ENCODE results near the gene ADAMTS18. TPM values are rescaled to one million over a fixed set of nuclear protein-coding genes. Genes with fewer than 3 reads are reported as not detected.

The ADAMTS18 gene
- total and polyA plus RNA-seq, 2 of the 8 experiments (the other 6 are each of a cell fraction or from before 2014, with no cell fraction given) = 0.05 to 0.19 TPM

DNA sequence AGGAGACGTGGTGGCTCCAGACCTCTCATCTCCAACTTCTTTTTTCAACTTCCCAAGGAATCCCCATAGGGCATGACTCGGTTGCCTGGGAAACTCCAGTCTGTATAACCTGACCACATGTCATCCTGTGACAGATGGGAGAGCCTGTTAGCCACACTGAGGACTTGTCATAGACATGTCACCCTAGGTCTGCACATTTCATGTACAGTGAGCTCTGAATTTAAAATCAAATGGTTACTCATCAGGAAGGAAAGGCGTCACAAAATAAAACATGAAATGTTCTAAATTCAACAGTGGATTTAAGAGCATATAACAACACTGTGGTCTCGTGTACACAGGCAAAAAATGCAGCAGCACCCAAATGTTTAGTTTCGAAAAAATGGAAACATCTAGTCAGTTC is 22.2 kb upstream of the ADAMTS18 start:
- H3K18ac ChIP-seq (ENCODE audit: extremely low read depth, low read length) = no peak overlapping the region
- H4K91ac ChIP-seq (replicated peaks; ENCODE audit: insufficient read length, low read length) = no peak overlapping the region
- H3K4me3 ChIP-seq (ENCODE audit: extremely low read depth in 1 of 4, insufficient read depth in 2 of 4, low read depth in 3 of 4, low read length in 4 of 4) = no peak overlapping the region
- H3K79me2 ChIP-seq (ENCODE audit: control insufficient read depth in 1 of 2, insufficient read depth in 2 of 2, low read length in 2 of 2) = no peaks in the 10 kb centered on the region
- 91% methylated on average over 5 of the region's 5 CpGs; no CpG with 5 or more reads in 1 of the 2 experiments for WGBS, 2 experiments (ENCODE audit: extremely low coverage in 1 of 2, insufficient coverage in 1 of 2, insufficient read length in 1 of 2, insufficient replicate concordance in 2 of 2, low coverage in 1 of 2, low lambda C conversion rate in 2 of 2, missing lambda C conversion rate in 1 of 2)
- CTCF ChIA-PET (ENCODE audit: partially characterized antibody) = interaction anchor here (0.8 kb wide), 1 partner anchor 22 kb away, joined by 3 read pairs; no protein-coding TSS in a partner anchor
- H3K4me1 ChIP-seq (replicated peaks in 1 of 4; ENCODE audit: control insufficient read depth in 3 of 4, insufficient read depth in 4 of 4, low read length in 3 of 4) = no peaks in the 10 kb centered on the region
- H3K27ac ChIP-seq (ENCODE audit: low read depth, low read length) = no peak overlapping the region
- no peak overlapping the region for H4K5ac ChIP-seq (ENCODE audit: insufficient read length, low read depth, low read length)
- no peak overlapping the region for H3K4me2 ChIP-seq (ENCODE audit: insufficient read depth in 1 of 2, low read depth in 2 of 2, low read length in 2 of 2)
- H3K27me3 ChIP-seq (replicated peaks in 1 of 4; ENCODE audit: control insufficient read depth in 3 of 4, extremely low read depth in 1 of 4, insufficient read depth in 3 of 4, low read length in 3 of 4) = peaks cover 0 to 1% (median 0%) of the 10 kb centered on the region in 4 experiments; a peak in 1 of 7 replicates
- no peak overlapping the region for H2AK5ac ChIP-seq (ENCODE audit: low read depth, low read length)
- H2BK15ac ChIP-seq (ENCODE audit: low read length) = no peak overlapping the region
- no peak for FAIRE-seq
- no peak overlapping the region for H3K23ac ChIP-seq (ENCODE audit: insufficient read length)
- POLR2A ChIA-PET (ENCODE audit: partially characterized antibody) = no interaction called here
- no peak overlapping the region for H2BK20ac ChIP-seq (ENCODE audit: low read length)
- H3K9me3 ChIP-seq (ENCODE audit: insufficient read depth in 2 of 2, low read depth in 1 of 2, low read length in 1 of 2) = no peaks in the 10 kb centered on the region
- H4K20me1 ChIP-seq (replicated peaks in 1 of 2; ENCODE audit: control insufficient read depth in 1 of 2, insufficient read depth in 2 of 2, low read length in 2 of 2) = no peaks in the 10 kb centered on the region
- no peaks in the 10 kb centered on the region for H3K23me2 ChIP-seq (ENCODE audit: low read depth, low read length)
- H2BK120ac ChIP-seq (replicated peaks; ENCODE audit: low read depth, low read length) = no peak overlapping the region
- no peak for DNase-seq (ENCODE audit: low read depth in 1 of 2, low spot score in 2 of 2)
- H3K4ac ChIP-seq (replicated peaks; ENCODE audit: insufficient read length, low read depth, low read length) = no peak overlapping the region
- no peak overlapping the region for H3K9ac ChIP-seq (replicated peaks in 1 of 4; ENCODE audit: extremely low read depth in 1 of 4, low read depth in 3 of 4, low read length in 3 of 4)
- H2BK5ac ChIP-seq (ENCODE audit: low read depth, low read length) = no peak overlapping the region
- H3K36me3 ChIP-seq (ENCODE audit: control insufficient read depth in 2 of 4, insufficient read depth in 4 of 4, low read length in 3 of 4) = no peaks in the 10 kb centered on the region
- no peak overlapping the region for H2BK12ac ChIP-seq (ENCODE audit: low read depth, low read length)
- H3K14ac ChIP-seq (ENCODE audit: insufficient read length) = no peak overlapping the region
- no peaks in the 10 kb centered on the region for H3K79me1 ChIP-seq (ENCODE audit: low read depth, low read length)
- H2AFZ ChIP-seq (ENCODE audit: low read length) = no peak overlapping the region
- H4K8ac ChIP-seq (ENCODE audit: extremely low read depth, insufficient read depth, low read length) = no peak overlapping the region
- no peak overlapping the region for H3K56ac ChIP-seq (replicated peaks; ENCODE audit: insufficient read length, low read depth, low read length)
- TF ChIP-seq CHD1 (IDR thresholded peaks at IDR 0.05; ENCODE audit: low read depth, low read length) (no peak), HDAC2 (IDR thresholded peaks at IDR 0.05; ENCODE audit: borderline replicate concordance in 1 of 2, low read depth in 2 of 2, low read length in 2 of 2) (no peak), KDM1A (IDR thresholded peaks at IDR 0.05; ENCODE audit: borderline replicate concordance, low read length) (no peak), TBP (IDR thresholded peaks at IDR 0.05; ENCODE audit: low read depth, low read length) (no peak), SAP30 (IDR thresholded peaks at IDR 0.05; ENCODE audit: insufficient read depth, insufficient replicate concordance, low read length) (no peak), FOSL1 (IDR thresholded peaks at IDR 0.05; ENCODE audit: insufficient read depth, low read depth, low read length) (no peak), SUZ12 (IDR thresholded peaks at IDR 0.05; ENCODE audit: low read length) (no peak), SP4 (IDR thresholded peaks at IDR 0.05; ENCODE audit: low read length) (no peak), RFX5 (IDR thresholded peaks at IDR 0.05; ENCODE audit: borderline replicate concordance, low read depth, low read length) (no peak), PHF8 (conservative IDR thresholded peaks at IDR 0.05; ENCODE audit: low read depth, low read length) (no peak), CEBPB (IDR thresholded peaks at IDR 0.05; ENCODE audit: low read depth, low read length) (no peak)
- TF ChIP-seq, protein P1, sequence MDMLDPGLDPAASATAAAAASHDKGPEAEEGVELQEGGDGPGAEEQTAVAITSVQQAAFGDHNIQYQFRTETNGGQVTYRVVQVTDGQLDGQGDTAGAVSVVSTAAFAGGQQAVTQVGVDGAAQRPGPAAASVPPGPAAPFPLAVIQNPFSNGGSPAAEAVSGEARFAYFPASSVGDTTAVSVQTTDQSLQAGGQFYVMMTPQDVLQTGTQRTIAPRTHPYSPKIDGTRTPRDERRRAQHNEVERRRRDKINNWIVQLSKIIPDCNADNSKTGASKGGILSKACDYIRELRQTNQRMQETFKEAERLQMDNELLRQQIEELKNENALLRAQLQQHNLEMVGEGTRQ (IDR thresholded peaks at IDR 0.05; ENCODE audit: low read length) = no peak
- TF ChIP-seq, protein P2, sequence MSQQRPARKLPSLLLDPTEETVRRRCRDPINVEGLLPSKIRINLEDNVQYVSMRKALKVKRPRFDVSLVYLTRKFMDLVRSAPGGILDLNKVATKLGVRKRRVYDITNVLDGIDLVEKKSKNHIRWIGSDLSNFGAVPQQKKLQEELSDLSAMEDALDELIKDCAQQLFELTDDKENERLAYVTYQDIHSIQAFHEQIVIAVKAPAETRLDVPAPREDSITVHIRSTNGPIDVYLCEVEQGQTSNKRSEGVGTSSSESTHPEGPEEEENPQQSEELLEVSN (IDR thresholded peaks at IDR 0.05) = no peak

All from H1 (cell line).